DND-41 (cell line): ENCODE data around the gene SOCS2.
"Not testable (repeated sequence)": the region's sequence is repeated elsewhere in the genome, so short reads cannot be mapped to it uniquely, and the experiment has no call there.

Experiments used
- CTCF ChIP-seq: IDR thresholded peaks from 2 replicates; pipeline ENCODE4 v1.5.1; 2012; ENCODE audit warnings: borderline replicate concordance, low read length, moderate library complexity, mild to moderate bottlenecking; ENCODE audit not compliant: poor library complexity, severe bottlenecking; ENCODE audit errors: extremely low read depth
- EZH2 ChIP-seq: IDR thresholded peaks from 3 replicates; pipeline ENCODE4 v1.6.1; 2012; ENCODE audit warnings: borderline replicate concordance, low read depth, mild to moderate bottlenecking, moderate library complexity, low read length, inconsistent platforms; ENCODE audit not compliant: severe bottlenecking

- TF ChIP-seq CTCF, EZH2: not testable (repeated sequence)
Measured at GRCh38 chr12:93558685-93559084, 13.8 kb upstream of the SOCS2 start.
